Gastroesophageal sphincter (tissue), 3 donors: ENCODE results near the gene SYNDIG1.

Source experiments
- CTCF ChIP-seq, 4 experiments: fragments of 200-600 bp in 2 of 4; fragments of 450-650 bp in 2 of 4; sonication (generic) in 1 of 4; IDR thresholded peaks; one replicate each; pipeline ENCODE4 v1.5.1; 2017 to 2019; ENCODE audit warnings: antibody characterized with exemption in 4 of 4, mild to moderate bottlenecking in 2 of 4, moderate library complexity in 2 of 4
- POLR2A ChIP-seq, 2 donors: fragments of 450-650 bp; IDR thresholded peaks; one replicate each; pipeline ENCODE4 v1.6.1; 2017; ENCODE audit warnings: antibody characterized with exemption in 2 of 2, mild to moderate bottlenecking in 2 of 2, moderate library complexity in 1 of 2

DNA sequence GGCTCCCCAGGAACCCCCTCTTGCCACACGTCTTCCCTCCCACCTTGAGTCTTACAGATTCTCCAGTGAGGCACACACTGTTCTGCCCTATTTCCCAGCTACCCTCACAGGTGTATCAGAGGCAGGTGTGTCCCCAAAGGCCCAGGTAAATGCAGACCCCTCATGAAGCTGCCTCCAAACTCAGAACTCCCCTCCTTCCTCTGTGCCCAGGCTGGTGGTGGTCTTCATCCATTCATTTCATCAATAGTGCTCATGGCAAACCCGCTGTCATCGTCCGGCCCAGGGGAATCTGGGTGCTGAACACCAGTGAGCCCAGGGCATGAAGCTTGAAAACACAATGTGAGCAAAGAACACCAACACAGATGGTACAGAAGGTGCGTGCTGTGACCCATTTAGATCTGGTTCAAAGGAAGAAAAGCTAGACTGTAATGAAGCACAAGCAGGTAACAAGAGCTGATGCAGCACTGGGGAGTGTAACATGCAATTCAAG is 213.1 kb downstream of the SYNDIG1 start:
- TF ChIP-seq CTCF (IDR thresholded peaks at IDR 0.05): no peak
- no peak for TF ChIP-seq POLR2A (IDR thresholded peaks at IDR 0.05)
